CD8-positive, alpha-beta memory T cell (primary cell): ENCODE results near the gene EPN3. TPM values are rescaled to one million over a fixed set of nuclear protein-coding genes. Genes with fewer than 3 reads are reported as not detected.

Source experiments
- CTCF ChIA-PET: fragments of 350-600 bp; sonication (Branson Sonifier 250); formaldehyde crosslinking; loops from one replicate; lab custom pipeline; 2021; ENCODE audit warnings: antibody characterized with exemption; lab: Charles Lee
- POLR2A ChIA-PET: fragments of 350-600 bp; sonication (Branson Sonifier 250); formaldehyde crosslinking; loops from one replicate; lab custom pipeline; 2021; ENCODE audit warnings: antibody characterized with exemption; lab: Charles Lee
- DNase-seq, 5 donors: peaks; one replicate each; pipeline versions ENCODE4 v3.0.0 to v3.0.0-alpha.2; 2020 to 2022; ENCODE audit warnings: mixed read lengths in 1 of 5
- H3K27ac ChIP-seq: one replicate; pipeline ENCODE4 v1.7.0; 2013; ENCODE audit warnings: low read depth, mild to moderate bottlenecking, low read length, moderate library complexity
- H3K27me3 ChIP-seq: 2 replicates; pipeline ENCODE4 v1.7.0; 2013; ENCODE audit warnings: low read length, mild to moderate bottlenecking; ENCODE audit not compliant: insufficient read depth, poor library complexity, severe bottlenecking
- H3K36me3 ChIP-seq: 2 replicates; pipeline ENCODE4 v1.7.0; 2013; ENCODE audit warnings: mild to moderate bottlenecking, low read length, moderate library complexity; ENCODE audit not compliant: insufficient read depth
- H3K4me1 ChIP-seq: 2 replicates; pipeline ENCODE4 v1.7.0; 2013; ENCODE audit warnings: mild to moderate bottlenecking, low read length, moderate library complexity; ENCODE audit not compliant: insufficient read depth
- H3K4me3 ChIP-seq: 2 replicates; pipeline ENCODE4 v1.7.0; 2013; ENCODE audit warnings: mild to moderate bottlenecking, low read length
- H3K9me3 ChIP-seq: 2 replicates; pipeline ENCODE4 v1.7.0; 2013; ENCODE audit warnings: mild to moderate bottlenecking, low read length
- H3K27ac Mint-ChIP-seq, 8 donors: one replicate each; pipeline ENCODE4 v1.8.0; 2020 to 2021; ENCODE audit warnings: mixed read lengths in 8 of 8, mild to moderate bottlenecking in 6 of 8, inconsistent platforms in 3 of 8, moderate library complexity in 3 of 8
- H3K27me3 Mint-ChIP-seq, 2 donors: one replicate each; pipeline ENCODE4 v1.8.0; 2020 to 2021; ENCODE audit warnings: mixed read lengths in 2 of 2, mild to moderate bottlenecking in 1 of 2, moderate library complexity in 1 of 2
- H3K36me3 Mint-ChIP-seq, 3 donors: one replicate each; pipeline ENCODE4 v1.8.0; 2020 to 2021; ENCODE audit warnings: mixed read lengths in 3 of 3, inconsistent platforms in 1 of 3, mild to moderate bottlenecking in 1 of 3
- H3K4me1 Mint-ChIP-seq, 3 donors: one replicate each; pipeline ENCODE4 v1.8.0; 2020 to 2021; ENCODE audit warnings: mixed read lengths in 3 of 3, inconsistent platforms in 1 of 3, mild to moderate bottlenecking in 1 of 3
- H3K4me3 Mint-ChIP-seq, 7 donors: one replicate each; pipeline ENCODE4 v1.8.0; 2020 to 2021; ENCODE audit warnings: mixed read lengths in 7 of 7, mild to moderate bottlenecking in 6 of 7, moderate library complexity in 4 of 7, inconsistent platforms in 2 of 7
- H3K9me3 Mint-ChIP-seq, 5 donors: one replicate each; pipeline ENCODE4 v1.8.0; 2020 to 2022; ENCODE audit warnings: mixed read lengths in 5 of 5, mild to moderate bottlenecking in 3 of 5, moderate library complexity in 2 of 5, inconsistent platforms in 1 of 5
- polyA plus RNA-seq: library from polyadenylated mRNA; unstranded; fragments of 300-500 nt; fragmentation: Illumina TruSeq; gene quantifications from one replicate; pipeline ENCODE4 v1.2.3, GENCODE V29; 2021
- total RNA-seq, 2 experiments: library from RNA; stranded (reverse); gene quantifications; one replicate each; pipeline ENCODE4 v1.2.3, GENCODE V29; 2021

EPN3 gene
- total and polyA plus RNA-seq, 3 experiments from 2014 or later = not detected

DNA sequence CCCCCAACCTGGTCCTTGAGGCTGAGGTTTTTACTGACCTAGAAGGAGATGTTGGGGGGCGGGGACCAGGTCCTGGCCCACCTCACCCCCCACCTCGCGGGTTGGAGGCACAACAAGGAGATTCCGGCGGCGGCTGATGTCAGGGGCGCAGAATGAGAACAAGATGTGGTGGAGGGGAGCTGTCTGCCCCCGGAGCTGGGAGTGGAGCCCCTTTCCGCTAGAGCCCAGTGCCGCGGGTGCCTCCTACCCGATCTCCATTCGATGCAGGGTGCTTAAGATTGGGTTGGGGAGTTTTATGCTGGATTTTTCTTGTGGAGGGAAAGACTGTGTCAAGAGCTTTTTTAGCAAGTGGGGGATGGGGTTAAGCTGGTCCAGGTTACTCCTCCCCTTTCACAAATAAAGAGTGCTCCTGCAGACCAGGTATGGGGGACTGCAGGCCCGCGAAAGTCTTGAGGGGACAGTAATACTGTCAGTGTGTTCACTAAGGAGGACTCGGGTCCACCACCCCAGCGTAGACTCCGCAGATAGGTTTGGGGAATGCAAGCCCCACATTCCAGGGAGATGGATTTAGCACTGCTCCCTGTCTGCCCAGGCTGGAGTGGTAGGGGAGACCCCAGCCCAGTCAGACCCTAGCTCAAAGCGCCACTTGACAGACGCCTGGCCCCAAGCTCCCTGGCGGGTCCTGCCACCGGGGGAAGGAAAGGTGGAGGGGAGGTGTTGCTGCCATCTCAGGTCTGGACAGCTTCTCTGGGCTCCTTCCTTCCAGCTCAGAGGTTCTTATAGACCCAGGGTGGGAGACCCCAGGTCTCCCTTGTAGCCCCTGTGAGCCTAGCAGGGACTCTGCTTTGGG is 29.9 kb downstream of the EPN3 start:
- Histone ChIP-seq H3K9me3 (no peaks in the 10 kb centered on the region), H3K4me1 (peaks cover 22% of the 10 kb centered on the region), H3K4me3 (no peak overlapping the region), H3K27ac (no peak overlapping the region), H3K27me3 (peaks cover 57% of the 10 kb centered on the region), H3K36me3 (no peaks in the 10 kb centered on the region)
- H3K4me3 Mint-ChIP-seq = peak overlapping the region; percentile 68 to 83 (median 74)
- peak overlapping the region in 5 of 8 donors; percentile 6 to 72 (median 35) for H3K27ac Mint-ChIP-seq
- no peaks in the 10 kb centered on the region for H3K36me3 Mint-ChIP-seq
- DNase-seq = peak in 3 of 5 donors; percentile 15 to 49 (median 27)
- H3K9me3 Mint-ChIP-seq = no peaks in the 10 kb centered on the region
- POLR2A ChIA-PET = interaction anchor here (1.0 kb wide), 1 partner anchor 165 kb away, joined by 3 read pairs; the partner anchor contains the start of gene LRRC59
- CTCF ChIA-PET = interaction anchor here (1.2 to 1.8 kb wide), 3 partner anchors 13 to 58 kb away, joined by 3 to 4 read pairs (median 4); no protein-coding TSS in a partner anchor
- peaks cover 64 to 79% of the 10 kb centered on the region in 2 donors for H3K27me3 Mint-ChIP-seq
- peaks cover 18 to 49% (median 37%) of the 10 kb centered on the region in 3 donors for H3K4me1 Mint-ChIP-seq

DNA sequence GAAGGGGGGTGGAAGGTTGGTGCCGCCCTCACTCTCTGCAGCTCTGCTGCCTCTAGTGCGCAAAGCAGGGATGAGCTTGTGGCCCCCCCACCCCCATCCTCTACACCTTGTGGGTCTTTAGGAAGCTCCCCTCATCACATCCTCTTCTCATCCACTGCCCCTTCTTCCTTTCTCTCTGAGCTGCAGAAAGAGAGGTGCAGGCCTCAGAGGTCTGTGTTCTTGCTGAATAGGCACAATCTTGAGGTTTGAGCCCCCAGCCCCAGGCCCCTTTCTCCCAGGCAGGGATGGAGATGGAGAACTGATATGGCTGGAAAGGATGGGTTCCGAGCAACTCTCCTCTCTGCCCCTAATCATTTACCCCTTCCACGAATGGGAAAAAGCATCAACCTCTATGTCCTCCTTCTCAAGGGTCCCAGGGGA is 30.6 kb downstream of the EPN3 start:
- Histone ChIP-seq H3K36me3 (no peaks in the 10 kb centered on the region), H3K4me3 (no peak overlapping the region), H3K27me3 (peaks cover 53% of the 10 kb centered on the region), H3K27ac (no peak overlapping the region), H3K4me1 (peaks cover 22% of the 10 kb centered on the region), H3K9me3 (no peaks in the 10 kb centered on the region)
- Mint-ChIP-seq H3K4me3 (peak overlapping the region in 1 of 7 donors; percentile 82), H3K4me1 (peaks cover 18 to 49% (median 37%) of the 10 kb centered on the region in 3 donors), H3K27ac (no peak overlapping the region), H3K36me3 (no peaks in the 10 kb centered on the region), H3K27me3 (peaks cover 65 to 79% of the 10 kb centered on the region in 2 donors), H3K9me3 (no peaks in the 10 kb centered on the region)
- ChIA-PET POLR2A (no interaction called here), CTCF (interaction anchor here (1.7 to 1.8 kb wide), 2 partner anchors 13 to 21 kb away, joined by 4 read pairs; no protein-coding TSS in a partner anchor)
- no peak for DNase-seq

DNA sequence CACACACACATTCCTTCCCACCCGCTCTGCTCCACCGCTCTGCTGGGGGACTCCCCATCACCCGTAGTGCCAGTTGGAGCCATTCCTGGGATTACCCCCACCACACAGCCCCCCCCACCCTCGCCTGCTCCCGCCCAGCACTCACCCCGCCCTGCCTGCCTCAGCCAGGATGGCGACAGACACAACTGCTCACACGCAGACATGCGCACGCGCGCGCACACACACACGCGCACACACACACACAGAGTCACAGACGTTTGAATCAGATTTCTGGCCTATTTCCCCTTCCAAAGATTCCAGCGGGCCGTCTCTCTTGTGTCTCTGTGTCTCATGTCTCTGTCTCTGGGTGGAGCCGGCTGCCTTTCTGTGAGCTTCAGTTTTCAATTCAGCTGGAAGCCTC is 32.4 kb downstream of the EPN3 start:
- Mint-ChIP-seq H3K27ac (peak overlapping the region in 1 of 8 donors; percentile 72), H3K9me3 (no peaks in the 10 kb centered on the region), H3K36me3 (no peaks in the 10 kb centered on the region), H3K4me3 (peak overlapping the region in 2 of 7 donors; percentile 44), H3K27me3 (peaks cover 47 to 69% of the 10 kb centered on the region in 2 donors), H3K4me1 (peaks cover 11 to 31% (median 19%) of the 10 kb centered on the region in 3 donors)
- no peak overlapping the region for H3K27ac ChIP-seq
- H3K36me3 ChIP-seq = no peaks in the 10 kb centered on the region
- peaks cover 37% of the 10 kb centered on the region for H3K27me3 ChIP-seq
- peaks cover 10% of the 10 kb centered on the region for H3K4me1 ChIP-seq
- no peak overlapping the region for H3K4me3 ChIP-seq
- H3K9me3 ChIP-seq = no peaks in the 10 kb centered on the region
- ChIA-PET CTCF (no interaction called here), POLR2A (no interaction called here)
- peak in 1 of 5 donors; percentile 25 for DNase-seq

DNA sequence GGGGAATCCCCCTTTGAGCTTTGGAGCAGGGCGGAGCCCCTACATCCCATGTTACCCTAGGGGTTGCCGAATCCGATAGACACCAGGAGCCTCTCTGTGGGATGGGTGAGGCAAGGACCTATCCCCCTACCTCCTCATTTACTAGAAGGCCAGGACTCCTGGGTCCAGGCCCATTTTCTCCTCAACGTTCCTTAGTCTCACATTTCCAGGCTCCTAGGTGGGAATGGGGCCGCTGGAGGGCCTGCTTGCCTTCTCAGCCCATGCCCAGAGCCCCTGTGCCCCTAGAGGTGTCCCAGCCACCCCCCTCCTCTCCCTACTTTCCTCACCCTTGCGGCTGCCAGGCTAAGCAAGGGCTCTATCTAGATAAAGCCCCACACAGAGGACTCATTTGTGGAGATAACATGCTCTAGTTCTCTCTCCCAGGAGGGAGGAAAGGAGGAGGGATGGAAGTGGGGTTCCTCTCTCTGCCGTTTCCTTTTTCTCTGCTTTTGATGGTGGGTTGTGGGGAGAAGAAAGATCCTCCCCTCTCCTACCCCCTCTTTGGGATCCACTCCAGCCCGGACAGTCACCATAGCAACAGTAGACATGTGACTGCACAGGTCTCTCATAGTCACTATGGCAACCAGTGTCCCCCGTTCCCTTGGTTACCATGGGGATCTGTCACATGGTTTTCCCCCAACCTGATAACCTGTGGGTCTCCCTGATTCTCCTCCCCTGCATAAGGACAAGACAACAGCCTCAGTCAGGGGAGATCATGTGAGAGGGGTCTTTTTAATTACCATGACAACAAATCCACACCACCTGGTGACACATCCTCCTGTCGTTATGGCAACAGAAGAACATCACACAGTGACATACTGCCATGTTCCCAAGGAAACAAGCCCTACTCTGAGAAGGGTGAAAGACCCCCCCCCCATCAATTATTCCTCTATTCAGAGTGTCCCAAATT is 33.1 kb downstream of the EPN3 start:
- Histone ChIP-seq H3K9me3 (no peaks in the 10 kb centered on the region), H3K4me1 (peaks cover 6% of the 10 kb centered on the region), H3K4me3 (no peak overlapping the region), H3K27me3 (peaks cover 32% of the 10 kb centered on the region), H3K36me3 (no peaks in the 10 kb centered on the region), H3K27ac (no peak overlapping the region)
- peak overlapping the region in 1 of 7 donors; percentile 44 for H3K4me3 Mint-ChIP-seq
- peaks cover 42 to 65% of the 10 kb centered on the region in 2 donors for H3K27me3 Mint-ChIP-seq
- H3K9me3 Mint-ChIP-seq = no peaks in the 10 kb centered on the region
- CTCF ChIA-PET = no interaction called here
- H3K4me1 Mint-ChIP-seq = peaks cover 8 to 27% (median 15%) of the 10 kb centered on the region in 3 donors
- peak in 2 of 5 donors; percentile 33 to 60 for DNase-seq
- peak overlapping the region in 5 of 8 donors; percentile 32 to 85 (median 53) for H3K27ac Mint-ChIP-seq
- POLR2A ChIA-PET = no interaction called here
- H3K36me3 Mint-ChIP-seq = no peaks in the 10 kb centered on the region

DNA sequence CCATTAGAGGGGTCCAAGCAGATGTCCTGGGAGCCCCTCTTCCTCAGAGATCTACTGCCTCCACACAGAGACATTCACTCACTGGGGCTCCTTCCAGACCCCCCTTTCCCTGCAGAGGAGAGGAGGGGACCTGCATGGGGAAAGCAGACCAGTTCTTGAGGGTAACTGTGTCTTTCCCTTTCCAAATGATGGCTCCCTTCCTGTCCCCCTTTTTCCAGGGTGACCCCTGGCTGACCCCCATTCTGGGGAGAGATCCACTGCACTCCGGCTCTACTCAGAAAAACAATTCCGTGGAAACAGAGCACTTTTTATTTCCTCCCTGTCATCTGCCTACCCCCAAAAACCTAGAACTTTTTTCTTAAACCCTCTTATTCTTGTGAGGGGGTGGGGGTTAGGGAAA is 34.4 kb downstream of the EPN3 start:
- H3K36me3 ChIP-seq = no peaks in the 10 kb centered on the region
- H3K4me3 ChIP-seq = no peak overlapping the region
- H3K27me3 Mint-ChIP-seq = peaks cover 45 to 75% of the 10 kb centered on the region in 2 donors
- H3K9me3 ChIP-seq = no peaks in the 10 kb centered on the region
- no peak overlapping the region for H3K4me3 Mint-ChIP-seq
- peaks cover 6% of the 10 kb centered on the region for H3K4me1 ChIP-seq
- peaks cover 32% of the 10 kb centered on the region for H3K27me3 ChIP-seq
- H3K9me3 Mint-ChIP-seq = no peaks in the 10 kb centered on the region
- H3K4me1 Mint-ChIP-seq = peaks cover 8 to 27% (median 15%) of the 10 kb centered on the region in 3 donors
- peak overlapping the region in 1 of 8 donors; percentile 67 for H3K27ac Mint-ChIP-seq
- ChIA-PET CTCF (no interaction called here), POLR2A (no interaction called here)
- no peaks in the 10 kb centered on the region for H3K36me3 Mint-ChIP-seq
- no peak for DNase-seq
- H3K27ac ChIP-seq = no peak overlapping the region

DNA sequence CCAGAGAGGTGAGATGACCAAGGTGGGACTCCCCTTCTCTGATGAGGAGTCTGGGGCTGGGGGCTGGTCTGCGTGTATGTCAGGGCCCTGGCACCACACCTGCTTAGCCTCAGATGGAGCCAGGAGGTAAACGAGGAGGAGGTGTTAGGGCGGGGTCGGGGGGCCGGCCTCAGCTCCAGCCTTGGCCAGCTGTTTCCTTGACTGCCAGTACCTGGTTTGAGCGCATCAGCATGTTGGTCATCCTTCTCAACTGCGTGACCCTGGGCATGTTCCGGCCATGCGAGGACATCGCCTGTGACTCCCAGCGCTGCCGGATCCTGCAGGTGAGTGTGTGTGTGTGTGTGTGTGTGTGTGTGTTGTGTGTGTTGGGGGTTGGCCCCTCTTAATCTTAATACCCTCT is 36.1 kb downstream of the EPN3 start:
- H3K4me3 ChIP-seq = no peak overlapping the region
- peaks cover 17% of the 10 kb centered on the region for H3K27me3 ChIP-seq
- no peaks in the 10 kb centered on the region for H3K36me3 Mint-ChIP-seq
- ChIA-PET CTCF (no interaction called here), POLR2A (no interaction called here)
- no peaks in the 10 kb centered on the region for H3K4me1 ChIP-seq
- peaks cover 2 to 20% (median 10%) of the 10 kb centered on the region in 3 donors for H3K4me1 Mint-ChIP-seq
- H3K9me3 Mint-ChIP-seq = no peaks in the 10 kb centered on the region
- no peaks in the 10 kb centered on the region for H3K36me3 ChIP-seq
- H3K27ac Mint-ChIP-seq = peak overlapping the region in 1 of 8 donors; percentile 60
- H3K27me3 Mint-ChIP-seq = peaks cover 33 to 63% of the 10 kb centered on the region in 2 donors
- H3K4me3 Mint-ChIP-seq = no peak overlapping the region
- DNase-seq = no peak
- no peaks in the 10 kb centered on the region for H3K9me3 ChIP-seq
- no peak overlapping the region for H3K27ac ChIP-seq

DNA sequence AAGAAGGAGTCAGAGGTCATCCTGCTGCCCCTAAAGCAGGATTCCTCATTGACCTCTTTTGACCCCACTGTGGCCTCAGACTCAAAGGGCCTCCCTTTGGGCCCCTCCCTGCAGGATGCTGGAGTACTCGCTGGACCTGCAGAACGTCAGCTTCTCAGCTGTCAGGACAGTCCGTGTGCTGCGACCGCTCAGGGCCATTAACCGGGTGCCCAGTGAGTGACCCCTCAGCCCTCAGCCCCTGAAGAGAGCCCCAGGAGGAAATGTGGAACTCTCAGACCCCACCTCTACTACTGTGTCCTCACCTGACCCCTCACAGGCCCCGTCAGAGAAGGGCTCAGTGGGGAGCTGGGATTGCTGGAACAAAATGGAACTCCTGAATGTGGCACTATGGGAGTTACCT is 37.1 kb downstream of the EPN3 start:
- no peaks in the 10 kb centered on the region for H3K36me3 Mint-ChIP-seq
- Histone ChIP-seq H3K27me3 (peaks cover 10% of the 10 kb centered on the region), H3K9me3 (no peaks in the 10 kb centered on the region), H3K4me1 (no peaks in the 10 kb centered on the region), H3K27ac (no peak overlapping the region), H3K36me3 (no peaks in the 10 kb centered on the region), H3K4me3 (no peak overlapping the region)
- CTCF ChIA-PET = no interaction called here
- H3K9me3 Mint-ChIP-seq = no peaks in the 10 kb centered on the region
- no peak overlapping the region for H3K4me3 Mint-ChIP-seq
- POLR2A ChIA-PET = no interaction called here
- no peak overlapping the region for H3K27ac Mint-ChIP-seq
- peaks cover 29 to 54% of the 10 kb centered on the region in 2 donors for H3K27me3 Mint-ChIP-seq
- DNase-seq = no peak
- H3K4me1 Mint-ChIP-seq = peaks cover 2 to 19% (median 5%) of the 10 kb centered on the region in 3 donors
